Transverse colon (tissue), 4 donors: ENCODE results near the gene PDE9A. TPM values are rescaled to one million over a fixed set of nuclear protein-coding genes. Genes with fewer than 3 reads are reported as not detected.

Source experiments
- DNase-seq: peaks from one replicate; pipeline ENCODE4 v3.0.0-alpha.2; 2019
- H3K27ac ChIP-seq, 4 donors: fragments of 200-600 bp; sonication (generic); 2 replicates each; pipeline ENCODE4 v1.5.1; 2016 to 2018; ENCODE audit warnings: inconsistent platforms in 4 of 4
- H3K27me3 ChIP-seq: fragments of 200-600 bp; sonication (generic); 2 replicates; pipeline ENCODE4 v1.5.1; 2017; ENCODE audit warnings: inconsistent platforms
- H3K36me3 ChIP-seq, 4 donors: fragments of 200-600 bp; sonication (generic); 2 replicates each; pipeline ENCODE4 v1.5.1; 2017 to 2019; ENCODE audit warnings: inconsistent platforms in 4 of 4
- H3K4me1 ChIP-seq, 4 donors: fragments of 200-600 bp; sonication (generic); 2 replicates each; pipeline ENCODE4 v1.5.1; 2017 to 2020; ENCODE audit warnings: inconsistent platforms in 4 of 4
- H3K4me3 ChIP-seq, 4 donors: fragments of 200-600 bp; sonication (generic); 1 replicate in 1 of 4; 2 replicates in 3 of 4; pipeline versions ENCODE4 v1.5.1 to v1.6.1; 2017 to 2019; ENCODE audit warnings: inconsistent platforms in 4 of 4
- H3K9me3 ChIP-seq, 2 donors: fragments of 200-600 bp; sonication (generic); 2 replicates each; pipeline ENCODE4 v1.5.1; 2017 to 2019; ENCODE audit warnings: inconsistent platforms in 2 of 2
- EP300 ChIP-seq: sonication (generic); formaldehyde crosslinking; IDR thresholded peaks from one replicate; pipeline ENCODE4 v1.6.1; 2017; ENCODE audit warnings: antibody characterized with exemption, low read depth
- POLR2A ChIP-seq: fragments of 450-650 bp; IDR thresholded peaks from one replicate; pipeline ENCODE4 v1.6.1; 2016; ENCODE audit warnings: antibody characterized with exemption, mild to moderate bottlenecking, moderate library complexity
- POLR2AphosphoS5 ChIP-seq, 3 donors: sonication (generic); formaldehyde crosslinking; IDR thresholded peaks; one replicate each; pipeline ENCODE4 v1.6.1; 2016; ENCODE audit warnings: antibody characterized with exemption in 3 of 3
- WGBS, 2 donors: methylation state at CpG; one replicate each; pipeline ENCODE4 v1.1.5; 2018; ENCODE audit warnings: low coverage in 1 of 2; 5-methylcytosine and 5-hydroxymethylcytosine counted together
- in situ Hi-C, 4 donors: fragments of 200-750 bp; cut with MboI; loops; one replicate each; pipeline versions ENCODE4 v1.15.0 to v1.15.1; 2017; ENCODE audit warnings: low sequenced_read_pairs in 3 of 4, low pct_ligation_motif_present in 1 of 4, low pct_unique_long_range_greater_than_20kb in 1 of 4
- intact Hi-C: fragments of 100-400 bp; cut with DNase I; formaldehyde crosslinking; loops from one replicate; pipeline ENCODE4 v1.15.1; 2023; ENCODE audit warnings: low total_unique reads
- total RNA-seq, 4 donors: library from RNA; depleted of rRNA; stranded (reverse); fragments of >200 nt; gene quantifications; one replicate each; pipeline ENCODE4 v1.1.0, GENCODE V29; 2016
- TF ChIP-seq, protein P1 (sequence below), 5 experiments: fragments of 200-600 bp in 3 of 5; fragments of 450-650 bp in 2 of 5; sonication (generic) in 3 of 5; IDR thresholded peaks; 1 replicate in 2 of 5; 2 replicates in 3 of 5; pipeline ENCODE4 v1.5.1; 2016 to 2017; ENCODE audit warnings: antibody characterized with exemption in 5 of 5, inconsistent platforms in 3 of 5, mild to moderate bottlenecking in 2 of 5, moderate library complexity in 1 of 5

PDE9A gene
- 100 to 1,000 TPM in 3 of 4 donors, 10 to 100 TPM in 1; 65.7 to 673 (median 364) TPM for total RNA-seq

- H3K4me1 ChIP-seq = peaks cover 4 to 70% (median 43%) of the 10 kb centered on the region in 4 donors
- no peak for TF ChIP-seq POLR2A
- no peak for TF ChIP-seq EP300
- TF ChIP-seq POLR2AphosphoS5 (IDR thresholded peaks at IDR 0.05) = peak in 1 of 3 donors; percentile 7
- no peaks in the 10 kb centered on the region for H3K27me3 ChIP-seq
- peak within 1 kb of the TSS; percentile 85 to 92 (median 86) for H3K27ac ChIP-seq
- peak; percentile 55 for DNase-seq
- 19 to 31% methylated on average over 12 to 14 of the region's 91 CpGs for WGBS, 2 donors
- intact Hi-C loops (loop anchor here (10.0 kb wide), 1 partner anchor 171 kb away; no protein-coding TSS in a partner anchor), in situ Hi-C loops (loop anchor here in 1 of 4 donors (10.0 kb wide), 1 partner anchor 171 kb away; no protein-coding TSS in a partner anchor)
- H3K36me3 ChIP-seq = no peaks in the 10 kb centered on the region
- peak within 1 kb of the TSS; percentile 42 to 80 (median 61) for H3K4me3 ChIP-seq
- H3K9me3 ChIP-seq = no peaks in the 10 kb centered on the region
These were observed at the start of gene PDE9A for GRCh38 chr21:42653231-42654061. PDE9A (plus strand) TSS chr21:42653621; CDS start chr21:42653815, 194 bp downstream.

- in situ Hi-C loops = no loop called here
- peaks cover 0 to 3% (median 0%) of the 10 kb centered on the region in 4 donors for H3K4me1 ChIP-seq
- H3K36me3 ChIP-seq = no peaks in the 10 kb centered on the region
- H3K27ac ChIP-seq = no peak overlapping the region
- H3K4me3 ChIP-seq = no peak overlapping the region
- no peaks in the 10 kb centered on the region for H3K27me3 ChIP-seq
- H3K9me3 ChIP-seq = peaks cover 14 to 19% of the 10 kb centered on the region in 2 donors
- WGBS, 2 donors = 67 to 69% methylated on average over 1 to 4 of the region's 4 CpGs
- intact Hi-C loops = no loop called here
- DNase-seq = no peak
- TF ChIP-seq EP300 = no peak
- no peak for TF ChIP-seq POLR2A
- no peak for TF ChIP-seq POLR2AphosphoS5 (IDR thresholded peaks at IDR 0.05)
- TF ChIP-seq, protein P1, sequence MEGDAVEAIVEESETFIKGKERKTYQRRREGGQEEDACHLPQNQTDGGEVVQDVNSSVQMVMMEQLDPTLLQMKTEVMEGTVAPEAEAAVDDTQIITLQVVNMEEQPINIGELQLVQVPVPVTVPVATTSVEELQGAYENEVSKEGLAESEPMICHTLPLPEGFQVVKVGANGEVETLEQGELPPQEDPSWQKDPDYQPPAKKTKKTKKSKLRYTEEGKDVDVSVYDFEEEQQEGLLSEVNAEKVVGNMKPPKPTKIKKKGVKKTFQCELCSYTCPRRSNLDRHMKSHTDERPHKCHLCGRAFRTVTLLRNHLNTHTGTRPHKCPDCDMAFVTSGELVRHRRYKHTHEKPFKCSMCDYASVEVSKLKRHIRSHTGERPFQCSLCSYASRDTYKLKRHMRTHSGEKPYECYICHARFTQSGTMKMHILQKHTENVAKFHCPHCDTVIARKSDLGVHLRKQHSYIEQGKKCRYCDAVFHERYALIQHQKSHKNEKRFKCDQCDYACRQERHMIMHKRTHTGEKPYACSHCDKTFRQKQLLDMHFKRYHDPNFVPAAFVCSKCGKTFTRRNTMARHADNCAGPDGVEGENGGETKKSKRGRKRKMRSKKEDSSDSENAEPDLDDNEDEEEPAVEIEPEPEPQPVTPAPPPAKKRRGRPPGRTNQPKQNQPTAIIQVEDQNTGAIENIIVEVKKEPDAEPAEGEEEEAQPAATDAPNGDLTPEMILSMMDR (IDR thresholded peaks at IDR 0.05) = no peak
These were observed 46.3 kb upstream of the PDE9A start for GRCh38 chr21:42607102-42607501.

GRCh38 chr21:42607525-42608102 lies 45.8 kb upstream of the PDE9A start:
- WGBS, 2 donors = 77 to 80% methylated on average over 4 to 5 of the region's 5 CpGs
- no peak overlapping the region for H3K27ac ChIP-seq

DNA sequence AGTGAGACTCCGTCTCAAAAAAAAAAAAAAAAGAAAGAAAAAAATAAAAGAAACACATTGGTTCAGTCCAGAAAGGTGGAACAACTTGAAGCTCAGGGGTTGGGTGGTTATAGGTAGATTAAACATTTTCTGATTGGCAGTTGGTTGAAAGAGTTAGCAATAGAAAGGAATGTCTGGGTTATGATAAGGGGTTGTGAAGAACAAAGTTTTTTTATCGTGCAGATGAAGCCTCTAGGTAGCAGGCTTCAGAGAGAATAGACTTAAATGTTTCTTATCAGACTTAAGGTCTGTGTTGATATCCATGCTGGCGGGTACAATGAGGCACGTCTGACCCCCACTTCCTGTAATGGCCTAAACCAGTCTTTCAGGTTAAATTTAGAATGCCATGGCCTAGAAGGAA lies 45.0 kb upstream of the PDE9A start:
- intact Hi-C loops = no loop called here
- peaks cover 0 to 3% (median 0%) of the 10 kb centered on the region in 4 donors for H3K4me1 ChIP-seq
- WGBS, 2 donors = 70 to 75% methylated on average over 3 to 4 of the region's 4 CpGs
- in situ Hi-C loops = no loop called here
- H3K36me3 ChIP-seq = no peaks in the 10 kb centered on the region
- no peak overlapping the region for H3K4me3 ChIP-seq
- TF ChIP-seq EP300 (no peak), POLR2AphosphoS5 (IDR thresholded peaks at IDR 0.05) (no peak), POLR2A (no peak)
- TF ChIP-seq, protein P1 (IDR thresholded peaks at IDR 0.05) = no peak
- H3K27ac ChIP-seq = no peak overlapping the region
- H3K27me3 ChIP-seq = no peaks in the 10 kb centered on the region
- DNase-seq = no peak
- peaks cover 17 to 19% of the 10 kb centered on the region in 2 donors for H3K9me3 ChIP-seq

More at GRCh38 chr21:42607525-42608102, 45.8 kb upstream of the PDE9A start:
- Histone ChIP-seq H3K9me3 (peaks cover 17 to 19% of the 10 kb centered on the region in 2 donors), H3K27me3 (no peaks in the 10 kb centered on the region), H3K36me3 (no peaks in the 10 kb centered on the region), H3K4me1 (peaks cover 0 to 3% (median 0%) of the 10 kb centered on the region in 4 donors), H3K4me3 (no peak overlapping the region)
- DNase-seq = no peak
- in situ Hi-C loops = no loop called here
- intact Hi-C loops = no loop called here
- TF ChIP-seq, protein P1 (IDR thresholded peaks at IDR 0.05) = no peak
- TF ChIP-seq POLR2A (no peak), POLR2AphosphoS5 (IDR thresholded peaks at IDR 0.05) (no peak), EP300 (no peak)
